Spinal cord (tissue), 10 donors: ENCODE results near the gene EFHD1. TPM values are rescaled to one million over a fixed set of nuclear protein-coding genes. Genes with fewer than 3 reads are reported as not detected.

Experiments used
- DNase-seq, 6 donors: peaks; one replicate each; pipeline versions ENCODE4 v3.0.0 to v3.0.0-alpha.2; 2013 to 2015; ENCODE audit warnings: low spot score in 6 of 6, low read depth in 4 of 6
- H3K27ac ChIP-seq: one replicate; pipeline ENCODE4 v1.5.1; 2013; ENCODE audit warnings: low read depth, low read length, control low read depth
- H3K27me3 ChIP-seq: one replicate; pipeline ENCODE4 v1.6.1; 2013; ENCODE audit warnings: low read length; ENCODE audit not compliant: control insufficient read depth, insufficient read depth
- H3K36me3 ChIP-seq: one replicate; pipeline ENCODE4 v1.6.1; 2013; ENCODE audit warnings: low read length; ENCODE audit not compliant: control insufficient read depth, insufficient read depth
- H3K4me1 ChIP-seq: one replicate; pipeline ENCODE4 v1.6.1; 2013; ENCODE audit warnings: low read length; ENCODE audit not compliant: control insufficient read depth, insufficient read depth
- H3K4me3 ChIP-seq: one replicate; pipeline ENCODE4 v1.5.1; 2013; ENCODE audit warnings: low read depth, low read length, control low read depth
- H3K9me3 ChIP-seq: one replicate; pipeline ENCODE4 v1.6.1; 2013; ENCODE audit warnings: low read length; ENCODE audit not compliant: control insufficient read depth, insufficient read depth
- WGBS: methylation state at CpG from one replicate; pipeline ENCODE4 v1.1.5; 2013; ENCODE audit warnings: missing lambda C conversion rate; ENCODE audit not compliant: insufficient coverage; 5-methylcytosine and 5-hydroxymethylcytosine counted together
- polyA plus RNA-seq, 2 donors: library from polyadenylated mRNA; unstranded; fragments of 120-200 nt; gene quantifications; one replicate each; pipeline ENCODE4 v1.2.1, GENCODE V29; 2013; ENCODE audit not compliant: insufficient read length in 2 of 2
- total RNA-seq, 2 donors: library from RNA; depleted of rRNA in 1 of 2; stranded (reverse); fragments of 120-200 nt in 1 of 2; fragments of >200 nt in 1 of 2; gene quantifications; one replicate each; pipeline versions ENCODE4 v1.2.3 to v1.2.4, GENCODE V29; 2013 to 2014
- donor health status: healthy.

The EFHD1 gene
- total and polyA plus RNA-seq, 4 donors: 6.5 to 49.0 (median 28.3) TPM

DNA sequence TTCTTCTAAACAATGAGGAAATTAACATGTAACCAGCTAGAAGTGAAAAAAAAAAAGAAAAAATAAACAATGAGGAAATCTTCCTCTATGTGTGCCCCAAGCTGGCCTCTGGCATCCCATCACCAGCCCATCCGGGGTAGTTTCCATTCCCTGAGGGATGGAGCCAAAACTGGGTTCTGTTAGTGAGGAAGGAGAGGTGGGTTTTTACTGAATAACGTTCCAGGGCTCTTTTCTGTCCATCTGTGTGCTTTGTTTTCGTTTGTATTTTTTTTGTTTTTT is 9.7 kb downstream of the EFHD1 start:
- H3K4me1 ChIP-seq: no peaks in the 10 kb centered on the region
- H3K9me3 ChIP-seq: no peaks in the 10 kb centered on the region
- peaks cover 3% of the 10 kb centered on the region for H3K36me3 ChIP-seq
- no peaks in the 10 kb centered on the region for H3K27me3 ChIP-seq
- WGBS: no CpG with 5 or more reads among the region's 3 CpGs
- no peak for DNase-seq
- H3K27ac ChIP-seq: no peak overlapping the region
- H3K4me3 ChIP-seq: no peak overlapping the region

DNA sequence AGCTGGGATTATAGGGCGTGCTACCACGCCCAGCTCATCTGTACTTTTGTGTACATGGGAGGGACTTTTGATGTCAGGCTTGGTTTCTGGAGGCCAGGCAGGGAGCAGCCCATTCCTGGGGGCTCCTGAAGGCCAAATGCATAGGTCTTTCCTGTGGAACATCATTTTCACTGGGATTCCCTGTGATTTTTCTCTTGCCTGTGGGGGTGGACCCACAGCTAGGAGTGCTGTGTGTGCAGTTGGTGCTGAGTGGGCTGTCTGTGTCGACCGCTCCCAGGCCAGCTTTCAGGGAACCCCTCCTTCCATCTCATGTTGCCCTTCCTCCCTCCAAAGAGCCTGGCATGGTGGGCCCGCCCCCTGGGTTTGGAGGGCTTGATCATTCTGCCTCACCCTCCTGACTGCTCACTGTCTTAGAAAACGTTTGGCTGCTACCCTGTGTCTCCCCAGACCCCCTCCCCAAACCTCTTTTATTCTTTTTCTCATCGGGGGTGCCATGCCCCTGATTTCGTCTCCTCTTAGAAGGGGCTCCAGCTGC is 10.5 kb downstream of the EFHD1 start:
- H3K27me3 ChIP-seq: no peaks in the 10 kb centered on the region
- H3K36me3 ChIP-seq: peaks cover 3% of the 10 kb centered on the region
- no peak overlapping the region for H3K4me3 ChIP-seq
- DNase-seq: no peak
- 66% methylated on average over 4 of the region's 8 CpGs for WGBS
- no peak overlapping the region for H3K27ac ChIP-seq
- H3K9me3 ChIP-seq: no peaks in the 10 kb centered on the region
- no peaks in the 10 kb centered on the region for H3K4me1 ChIP-seq

DNA sequence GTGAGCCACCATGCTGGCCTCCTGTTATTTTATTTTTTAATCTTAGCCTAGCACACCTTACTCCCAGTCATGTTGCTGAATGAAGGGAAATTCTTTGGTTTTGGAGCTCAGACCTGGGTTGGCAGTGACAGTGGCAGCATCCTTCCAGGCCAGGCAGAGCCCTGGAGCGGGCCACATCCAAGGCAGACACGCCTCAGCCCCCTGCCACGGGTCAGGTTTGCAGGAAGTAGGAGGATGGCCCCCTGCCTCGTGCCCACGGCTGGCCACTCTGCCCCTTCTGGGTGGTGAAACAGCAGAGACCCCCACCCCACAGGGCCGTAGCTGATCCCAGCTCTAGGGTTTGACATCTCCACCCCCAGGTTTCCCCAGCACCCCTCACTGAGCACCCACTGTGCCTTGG is 11.7 kb downstream of the EFHD1 start:
- DNase-seq: no peak
- no peaks in the 10 kb centered on the region for H3K9me3 ChIP-seq
- no peak overlapping the region for H3K27ac ChIP-seq
- H3K4me1 ChIP-seq: no peaks in the 10 kb centered on the region
- WGBS: 93% methylated on average over 6 of the region's 6 CpGs
- H3K36me3 ChIP-seq: peaks cover 3% of the 10 kb centered on the region
- H3K4me3 ChIP-seq: no peak overlapping the region
- no peaks in the 10 kb centered on the region for H3K27me3 ChIP-seq

DNA sequence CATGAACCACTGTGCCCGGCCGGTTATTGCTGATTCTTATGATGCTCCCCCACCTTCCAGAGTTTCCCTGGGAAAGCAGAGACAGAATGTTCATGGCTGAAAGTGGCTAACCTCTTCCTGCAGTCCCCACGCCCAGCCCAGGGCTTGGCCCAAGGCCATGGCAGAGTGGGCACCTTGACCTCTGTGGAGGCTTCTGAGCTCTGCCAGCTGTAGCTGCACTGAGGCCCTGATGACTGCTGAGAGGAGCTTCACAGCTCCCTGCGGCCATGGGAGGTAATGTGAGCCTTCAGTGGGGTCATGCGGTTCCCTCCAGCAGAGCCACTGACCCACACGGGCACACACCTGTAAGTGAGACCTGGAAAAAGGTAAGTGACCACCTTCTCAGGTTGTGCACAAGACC is 13.3 kb downstream of the EFHD1 start:
- Histone ChIP-seq H3K27me3 (no peaks in the 10 kb centered on the region), H3K4me3 (no peak overlapping the region), H3K36me3 (peaks cover 5% of the 10 kb centered on the region), H3K27ac (no peak overlapping the region), H3K9me3 (no peaks in the 10 kb centered on the region), H3K4me1 (peaks cover 10% of the 10 kb centered on the region)
- no peak for DNase-seq
- 84% methylated on average over 6 of the region's 6 CpGs for WGBS

DNA sequence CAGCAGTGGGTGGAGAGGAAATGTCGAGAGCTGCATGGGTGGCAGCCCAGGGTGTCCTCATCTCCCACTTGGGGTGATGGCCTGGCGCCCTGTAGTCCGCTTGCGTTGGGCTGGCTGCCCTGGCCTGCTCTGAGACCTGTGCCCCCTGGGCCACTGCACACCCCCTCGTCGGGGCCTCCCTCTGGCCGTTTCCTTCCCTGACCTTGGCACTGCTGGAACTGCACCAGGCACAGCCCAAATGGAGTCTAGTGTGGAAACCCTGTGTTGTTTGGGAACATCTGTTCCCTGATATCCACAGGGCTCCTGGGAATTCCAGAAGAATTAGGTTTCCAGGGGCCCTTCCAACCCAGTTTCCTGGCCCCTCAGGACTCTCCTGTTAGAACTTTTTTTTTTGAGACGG is 13.9 kb downstream of the EFHD1 start:
- DNase-seq: no peak
- Histone ChIP-seq H3K27ac (no peak overlapping the region), H3K4me1 (peaks cover 16% of the 10 kb centered on the region), H3K9me3 (no peaks in the 10 kb centered on the region), H3K4me3 (no peak overlapping the region), H3K36me3 (peaks cover 5% of the 10 kb centered on the region), H3K27me3 (no peaks in the 10 kb centered on the region)
- 87% methylated on average over 6 of the region's 8 CpGs for WGBS

DNA sequence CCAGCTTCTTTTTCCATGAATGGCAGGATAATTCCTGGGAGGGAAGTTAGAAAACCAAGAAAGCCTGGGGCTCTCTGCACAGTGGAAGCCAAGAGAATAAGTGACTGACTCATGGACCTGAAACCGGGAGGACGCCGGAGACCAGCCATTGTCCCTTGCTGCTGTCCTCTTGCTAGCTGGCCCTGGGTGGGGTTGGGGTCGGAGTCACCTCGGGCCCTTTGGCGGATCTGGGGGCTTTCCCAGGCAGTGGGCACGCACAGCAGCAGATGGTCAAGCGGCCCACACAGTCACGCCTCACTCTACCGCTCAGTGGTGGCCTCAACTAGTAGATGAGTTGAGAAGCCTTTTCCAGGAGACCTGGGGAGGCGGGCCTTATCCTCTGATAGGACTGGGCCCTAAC is 15.6 kb downstream of the EFHD1 start:
- no peak for DNase-seq
- no peaks in the 10 kb centered on the region for H3K27me3 ChIP-seq
- H3K4me1 ChIP-seq: peaks cover 30% of the 10 kb centered on the region
- H3K36me3 ChIP-seq: peaks cover 5% of the 10 kb centered on the region
- H3K9me3 ChIP-seq: no peaks in the 10 kb centered on the region
- H3K27ac ChIP-seq: no peak overlapping the region
- H3K4me3 ChIP-seq: no peak overlapping the region
- WGBS: 90% methylated on average over 9 of the region's 11 CpGs

DNA sequence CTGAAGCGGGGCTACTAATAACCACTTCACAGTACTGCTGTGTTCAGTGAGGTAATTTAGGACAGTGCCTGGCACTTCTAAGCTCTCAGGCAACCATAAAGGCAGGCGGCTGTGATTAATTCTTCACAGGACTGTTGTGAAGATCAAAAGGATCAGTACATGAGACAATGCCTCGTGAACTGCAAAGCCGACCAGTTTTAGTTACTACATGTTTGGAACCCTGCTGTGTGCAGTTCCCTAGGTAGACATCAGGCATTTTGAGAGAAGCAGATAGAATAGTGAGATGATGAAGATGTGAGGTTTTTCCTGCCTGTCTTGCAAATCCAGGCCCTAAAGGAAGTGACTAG is 19.1 kb downstream of the EFHD1 start:
- peak in 2 of 6 donors; percentile 49 to 87 for DNase-seq
- H3K4me3 ChIP-seq: no peak overlapping the region
- H3K27ac ChIP-seq: peak overlapping the region; percentile 6
- H3K27me3 ChIP-seq: no peaks in the 10 kb centered on the region
- peaks cover 2% of the 10 kb centered on the region for H3K36me3 ChIP-seq
- WGBS: 14% methylated on average over 4 of the region's 4 CpGs
- no peaks in the 10 kb centered on the region for H3K9me3 ChIP-seq
- H3K4me1 ChIP-seq: peaks cover 39% of the 10 kb centered on the region

DNA sequence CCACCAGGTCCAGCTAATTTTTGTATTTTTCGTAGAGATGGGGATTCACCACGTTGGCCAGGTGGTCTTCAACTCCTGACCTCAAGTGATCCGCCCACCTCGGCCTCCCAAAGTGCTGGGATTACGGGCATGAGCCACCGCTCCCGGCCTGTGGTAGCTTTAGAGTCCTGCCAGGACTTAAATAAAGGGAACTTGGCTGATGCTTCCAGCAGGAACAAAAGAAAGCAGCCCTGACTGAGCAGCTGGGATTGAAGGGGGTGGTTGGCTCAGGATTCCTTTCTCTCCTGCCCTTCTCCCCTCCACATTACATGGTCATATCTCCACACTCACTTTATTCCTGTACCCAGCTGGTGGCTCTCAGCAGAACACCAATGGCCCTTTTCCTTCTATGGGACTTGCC is 20.0 kb downstream of the EFHD1 start:
- 21% methylated on average over 5 of the region's 7 CpGs for WGBS
- peak in 2 of 6 donors; percentile 72 to 78 for DNase-seq
- Histone ChIP-seq H3K27me3 (no peaks in the 10 kb centered on the region), H3K36me3 (peaks cover 2% of the 10 kb centered on the region), H3K4me3 (no peak overlapping the region), H3K27ac (peak overlapping the region; percentile 47), H3K9me3 (no peaks in the 10 kb centered on the region), H3K4me1 (peaks cover 39% of the 10 kb centered on the region)

DNA sequence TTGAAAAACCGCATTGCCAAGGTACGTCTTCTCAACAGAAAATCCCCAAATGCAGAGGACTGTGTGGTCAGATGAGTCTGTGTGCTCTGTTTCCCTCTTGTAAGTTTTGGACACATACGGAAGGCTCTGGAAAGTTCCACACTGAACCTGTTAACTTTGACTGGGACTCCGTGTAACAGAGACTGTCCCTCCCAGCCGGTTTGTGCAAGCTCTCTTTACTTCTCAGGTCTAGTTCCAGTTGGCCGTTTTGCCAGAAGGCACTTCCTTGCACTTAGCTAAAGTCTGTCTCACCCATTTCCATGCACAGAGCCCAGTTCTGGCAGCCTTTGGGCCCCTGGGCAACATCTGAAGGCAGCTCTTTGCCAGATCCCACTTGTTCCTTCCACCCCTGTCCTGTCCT is 22.0 kb downstream of the EFHD1 start:
- Histone ChIP-seq H3K4me1 (peaks cover 43% of the 10 kb centered on the region), H3K27me3 (no peaks in the 10 kb centered on the region), H3K9me3 (no peaks in the 10 kb centered on the region), H3K36me3 (peaks cover 2% of the 10 kb centered on the region), H3K27ac (no peak overlapping the region), H3K4me3 (no peak overlapping the region)
- DNase-seq: no peak
- 91% methylated on average over 6 of the region's 6 CpGs for whole genome bisulfite sequencing

DNA sequence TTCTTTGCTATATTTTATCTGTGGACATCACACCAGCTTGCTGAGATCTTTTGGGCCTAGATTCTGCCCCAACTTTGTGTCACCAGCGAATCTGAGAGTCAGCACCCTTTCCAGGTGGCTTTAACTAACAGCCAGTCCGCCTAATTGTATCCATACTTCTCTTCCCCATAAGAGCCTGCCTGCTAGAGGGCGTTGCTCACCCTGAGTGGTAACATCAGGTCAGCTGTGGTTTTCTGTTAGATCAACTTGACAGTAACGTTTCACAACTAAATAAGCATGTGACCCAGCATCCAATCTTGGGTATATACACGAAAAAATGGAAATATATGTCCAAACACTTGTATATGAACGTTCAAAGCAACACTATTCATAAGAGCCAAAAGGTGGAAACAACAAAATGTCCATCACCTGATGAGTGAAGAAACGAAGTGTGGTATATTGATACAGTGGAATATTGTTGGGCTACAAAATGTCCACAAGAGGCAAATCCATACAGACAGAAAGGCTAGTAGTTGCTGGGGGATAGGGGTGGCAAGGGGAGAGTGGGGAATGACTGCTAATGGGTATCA is 24.9 kb downstream of the EFHD1 start:
- Histone ChIP-seq H3K4me3 (no peak overlapping the region), H3K36me3 (peaks cover under 1% of the 10 kb centered on the region), H3K9me3 (no peaks in the 10 kb centered on the region), H3K27ac (no peak overlapping the region), H3K27me3 (no peaks in the 10 kb centered on the region), H3K4me1 (peaks cover 20% of the 10 kb centered on the region)
- DNase-seq: no peak
- 90% methylated on average over 2 of the region's 7 CpGs for WGBS
